HepG2 (cell line): ENCODE results near the gene PRTN3. TPM values are rescaled to one million over a fixed set of nuclear protein-coding genes. Genes with fewer than 3 reads are reported as not detected.

Experiments used
- ATAD3A ChIP-seq: sonication (generic); formaldehyde crosslinking; IDR thresholded peaks from 2 replicates; pipeline ENCODE4 v1.4.0; 2020; ENCODE audit warnings: missing genetic modification reagents
- ATF7 ChIP-seq, 2 experiments: fragments of 450-650 bp in 1 of 2; sonication (generic) in 1 of 2; formaldehyde crosslinking in 1 of 2; IDR thresholded peaks; 2 replicates each; pipeline versions ENCODE4 v1.4.0 to v1.6.1; 2016 to 2020; ENCODE audit warnings: antibody characterized with exemption in 1 of 2, mild to moderate bottlenecking in 1 of 2, missing genetic modification reagents in 1 of 2
- BORCS8-MEF2B ChIP-seq: sonication (generic); formaldehyde crosslinking; IDR thresholded peaks from 2 replicates; pipeline ENCODE4 v1.8.0; 2022; ENCODE audit warnings: mild to moderate bottlenecking, missing genetic modification reagents
- CCAR2 ChIP-seq: fragments of 200-400 bp; formaldehyde crosslinking; optimal IDR thresholded peaks from 2 replicates; pipeline ENCODE3; 2018; ENCODE audit warnings: low read depth, mild to moderate bottlenecking, low read length, moderate library complexity
- HDAC2 ChIP-seq: sonication (generic); formaldehyde crosslinking; IDR thresholded peaks from 2 replicates; pipeline ENCODE4 v1.4.0; 2020; ENCODE audit warnings: missing genetic modification reagents
- HES4 ChIP-seq: sonication (generic); formaldehyde crosslinking; IDR thresholded peaks from 2 replicates; pipeline ENCODE4 v1.9.0; 2021; ENCODE audit warnings: mild to moderate bottlenecking, missing genetic modification reagents, borderline replicate concordance
- IKZF1 ChIP-seq: fragments of 450-650 bp; IDR thresholded peaks from 2 replicates; pipeline ENCODE4 v1.7.1; 2016
- IKZF4 ChIP-seq: sonication (generic); formaldehyde crosslinking; IDR thresholded peaks from 2 replicates; pipeline ENCODE4 v1.5.1; 2020; ENCODE audit warnings: borderline replicate concordance, mild to moderate bottlenecking, low read depth, missing genetic modification reagents; ENCODE audit errors: not compliant biosample characterization
- JUN ChIP-seq: sonication (generic); formaldehyde crosslinking; IDR thresholded peaks from 2 replicates; pipeline ENCODE4 v1.4.0; 2020; ENCODE audit warnings: mild to moderate bottlenecking, missing genetic modification reagents
- KDM4B ChIP-seq: sonication (generic); formaldehyde crosslinking; IDR thresholded peaks from 2 replicates; pipeline ENCODE4 v1.4.0; 2020; ENCODE audit warnings: missing genetic modification reagents
- KMT2B ChIP-seq: IDR thresholded peaks from 2 replicates; pipeline ENCODE4 v1.6.1; 2016; ENCODE audit warnings: missing genetic modification reagents, missing compliant biosample characterization
- NFIB ChIP-seq: sonication (generic); formaldehyde crosslinking; IDR thresholded peaks from 2 replicates; pipeline ENCODE4 v1.9.0; 2021; ENCODE audit warnings: missing genetic modification reagents, mild to moderate bottlenecking, borderline replicate concordance
- NR1H2 ChIP-seq: sonication (generic); formaldehyde crosslinking; IDR thresholded peaks from 2 replicates; pipeline ENCODE4 v1.8.1; 2022; ENCODE audit warnings: low read depth, missing genetic modification reagents, borderline replicate concordance
- SIN3B ChIP-seq: fragments of 150-350 bp; IDR thresholded peaks from 2 replicates; pipeline ENCODE4 v1.6.1; 2014; ENCODE audit warnings: low read length
- ZFX ChIP-seq: sonication (generic); formaldehyde crosslinking; IDR thresholded peaks from 2 replicates; pipeline ENCODE4 v1.4.0; 2020; ENCODE audit warnings: mild to moderate bottlenecking, low read depth, missing genetic modification reagents, moderate library complexity
- ZKSCAN8 ChIP-seq: IDR thresholded peaks from 2 replicates; pipeline ENCODE4 v1.6.1; 2016; ENCODE audit warnings: borderline replicate concordance, missing genetic modification reagents, missing compliant biosample characterization
- ZNF234 ChIP-seq: sonication (generic); formaldehyde crosslinking; conservative IDR thresholded peaks from 2 replicates; pipeline ENCODE4 v1.5.1; 2020; ENCODE audit warnings: mild to moderate bottlenecking, missing genetic modification reagents
- ZNF33B ChIP-seq: sonication (generic); formaldehyde crosslinking; IDR thresholded peaks from 2 replicates; pipeline ENCODE4 v1.5.1; 2020; ENCODE audit warnings: mild to moderate bottlenecking, missing genetic modification reagents
- ZNF430 ChIP-seq: sonication (generic); formaldehyde crosslinking; IDR thresholded peaks from 2 replicates; pipeline ENCODE4 v1.9.0; 2021; ENCODE audit warnings: mild to moderate bottlenecking, missing genetic modification reagents
- polyA plus RNA-seq, 8 experiments: library from polyadenylated mRNA; depleted of rRNA in 3 of 8; stranded (reverse) in 7 of 8; unstranded in 1 of 8; fragments of >200 nt; fragmentation: Illumina TruSeq in 4 of 8; extraction: Trizol in 4 of 8; gene quantifications; 2 replicates each; pipeline versions ENCODE4 v1.2.1 to v1.2.3, GENCODE V29; 2011 to 2016; ENCODE audit warnings: low read depth in 4 of 8, missing spikeins in 1 of 8, mixed read lengths in 1 of 8; ENCODE audit not compliant: insufficient read depth in 1 of 8
- total RNA-seq, 5 experiments: library from RNA; depleted of rRNA; stranded (reverse); fragments of >200 nt; fragmentation: Illumina TruSeq; extraction: Trizol; gene quantifications; 2 replicates each; pipeline ENCODE4 v1.2.3, GENCODE V29; 2016; ENCODE audit warnings: low read depth in 1 of 5
- TF ChIP-seq, protein P1 (sequence below): sonication (generic); formaldehyde crosslinking; IDR thresholded peaks from 2 replicates; pipeline ENCODE4 v1.4.0; 2020; ENCODE audit warnings: mild to moderate bottlenecking, missing genetic modification reagents
- TF ChIP-seq, protein P2 (sequence below): sonication (generic); formaldehyde crosslinking; IDR thresholded peaks from 2 replicates; pipeline ENCODE4 v1.5.0; 2020; ENCODE audit warnings: mild to moderate bottlenecking, missing genetic modification reagents
- TF ChIP-seq, protein P3 (sequence below): sonication (generic); formaldehyde crosslinking; IDR thresholded peaks from 2 replicates; pipeline ENCODE4 v1.5.0; 2020; ENCODE audit warnings: missing genetic modification reagents, mild to moderate bottlenecking, borderline replicate concordance

The PRTN3 gene
- total and polyA plus RNA-seq, 2 of the 13 experiments (the other 11 are each of a cell fraction or from before 2014, with no cell fraction given), result not detected

DNA sequence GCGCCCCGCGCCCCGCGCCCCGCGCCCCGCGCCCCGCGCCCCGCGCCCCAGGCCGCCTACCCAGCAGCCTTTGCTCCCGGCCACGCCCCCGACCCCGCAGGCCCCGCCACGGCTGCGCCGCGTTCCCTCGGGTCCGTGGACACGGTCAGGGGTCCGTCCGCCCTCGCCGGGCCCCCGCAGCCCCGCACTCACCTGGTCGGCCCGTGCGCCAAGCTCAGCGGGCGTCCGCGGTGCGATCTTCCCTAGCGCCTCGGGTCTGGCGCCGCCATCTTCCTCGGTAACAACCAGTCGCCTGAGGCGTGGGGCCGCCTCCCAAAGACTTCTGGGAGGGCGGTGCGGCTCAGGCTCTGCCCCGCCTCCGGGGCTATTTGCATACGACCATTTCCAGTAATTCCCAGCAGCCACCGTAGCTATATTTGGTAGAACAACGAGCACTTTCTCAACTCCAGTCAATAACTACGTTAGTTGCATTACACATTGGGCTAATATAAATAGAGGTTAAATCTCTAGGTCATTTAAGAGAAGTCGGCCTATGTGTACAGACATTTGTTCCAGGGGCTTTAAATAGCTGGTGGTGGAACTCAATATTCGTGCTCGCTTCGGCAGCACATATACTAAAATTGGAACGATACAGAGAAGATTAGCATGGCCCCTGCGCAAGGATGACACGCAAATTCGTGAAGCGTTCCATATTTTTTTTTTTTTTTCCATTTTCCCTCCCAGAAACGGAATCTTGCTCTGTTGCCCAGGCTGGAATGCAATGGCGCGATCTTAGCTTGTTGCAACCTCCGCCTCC, 52.3 kb downstream of the PRTN3 start, which contains the start of the genes MED16 and RNU6-9 (continued):
- TF ChIP-seq, protein P1, sequence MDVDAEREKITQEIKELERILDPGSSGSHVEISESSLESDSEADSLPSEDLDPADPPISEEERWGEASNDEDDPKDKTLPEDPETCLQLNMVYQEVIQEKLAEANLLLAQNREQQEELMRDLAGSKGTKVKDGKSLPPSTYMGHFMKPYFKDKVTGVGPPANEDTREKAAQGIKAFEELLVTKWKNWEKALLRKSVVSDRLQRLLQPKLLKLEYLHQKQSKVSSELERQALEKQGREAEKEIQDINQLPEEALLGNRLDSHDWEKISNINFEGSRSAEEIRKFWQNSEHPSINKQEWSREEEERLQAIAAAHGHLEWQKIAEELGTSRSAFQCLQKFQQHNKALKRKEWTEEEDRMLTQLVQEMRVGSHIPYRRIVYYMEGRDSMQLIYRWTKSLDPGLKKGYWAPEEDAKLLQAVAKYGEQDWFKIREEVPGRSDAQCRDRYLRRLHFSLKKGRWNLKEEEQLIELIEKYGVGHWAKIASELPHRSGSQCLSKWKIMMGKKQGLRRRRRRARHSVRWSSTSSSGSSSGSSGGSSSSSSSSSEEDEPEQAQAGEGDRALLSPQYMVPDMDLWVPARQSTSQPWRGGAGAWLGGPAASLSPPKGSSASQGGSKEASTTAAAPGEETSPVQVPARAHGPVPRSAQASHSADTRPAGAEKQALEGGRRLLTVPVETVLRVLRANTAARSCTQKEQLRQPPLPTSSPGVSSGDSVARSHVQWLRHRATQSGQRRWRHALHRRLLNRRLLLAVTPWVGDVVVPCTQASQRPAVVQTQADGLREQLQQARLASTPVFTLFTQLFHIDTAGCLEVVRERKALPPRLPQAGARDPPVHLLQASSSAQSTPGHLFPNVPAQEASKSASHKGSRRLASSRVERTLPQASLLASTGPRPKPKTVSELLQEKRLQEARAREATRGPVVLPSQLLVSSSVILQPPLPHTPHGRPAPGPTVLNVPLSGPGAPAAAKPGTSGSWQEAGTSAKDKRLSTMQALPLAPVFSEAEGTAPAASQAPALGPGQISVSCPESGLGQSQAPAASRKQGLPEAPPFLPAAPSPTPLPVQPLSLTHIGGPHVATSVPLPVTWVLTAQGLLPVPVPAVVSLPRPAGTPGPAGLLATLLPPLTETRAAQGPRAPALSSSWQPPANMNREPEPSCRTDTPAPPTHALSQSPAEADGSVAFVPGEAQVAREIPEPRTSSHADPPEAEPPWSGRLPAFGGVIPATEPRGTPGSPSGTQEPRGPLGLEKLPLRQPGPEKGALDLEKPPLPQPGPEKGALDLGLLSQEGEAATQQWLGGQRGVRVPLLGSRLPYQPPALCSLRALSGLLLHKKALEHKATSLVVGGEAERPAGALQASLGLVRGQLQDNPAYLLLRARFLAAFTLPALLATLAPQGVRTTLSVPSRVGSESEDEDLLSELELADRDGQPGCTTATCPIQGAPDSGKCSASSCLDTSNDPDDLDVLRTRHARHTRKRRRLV (CRISPR knock-in tag), result peak; percentile 100
- TF ChIP-seq HDAC2 (CRISPR knock-in tag) (peak; percentile 40; the same call in 1 of the 2 replicates), ZNF33B (CRISPR knock-in tag) (no peak), NR1H2 (CRISPR knock-in tag) (no peak), BORCS8-MEF2B (peak; percentile 71; the same call in 1 of the 2 replicates), IKZF1 (no peak), ZNF234 (CRISPR knock-in tag) (no peak), ZKSCAN8 (CRISPR knock-in tag) (no peak), KMT2B (CRISPR knock-in tag) (0 out of 2 replicates have a peak, but pooled peaks have one; percentile 26), ZFX (CRISPR knock-in tag) (peak; percentile 97), ATF7 (IDR thresholded peaks at IDR 0.05) (no peak), ATF7 (CRISPR knock-in tag; IDR thresholded peaks at IDR 0.05) (no peak), KDM4B (CRISPR knock-in tag) (no peak), ATAD3A (CRISPR knock-in tag) (no peak), HES4 (CRISPR knock-in tag) (peak; percentile 68; the same call in 1 of the 2 replicates), IKZF4 (CRISPR knock-in tag) (no peak), SIN3B (no peak), JUN (CRISPR knock-in tag) (no peak), ZNF430 (CRISPR knock-in tag) (peak; percentile 63; the same call in 1 of the 2 replicates), NFIB (CRISPR knock-in tag) (no peak), CCAR2 (no peak)
- TF ChIP-seq, protein P2, sequence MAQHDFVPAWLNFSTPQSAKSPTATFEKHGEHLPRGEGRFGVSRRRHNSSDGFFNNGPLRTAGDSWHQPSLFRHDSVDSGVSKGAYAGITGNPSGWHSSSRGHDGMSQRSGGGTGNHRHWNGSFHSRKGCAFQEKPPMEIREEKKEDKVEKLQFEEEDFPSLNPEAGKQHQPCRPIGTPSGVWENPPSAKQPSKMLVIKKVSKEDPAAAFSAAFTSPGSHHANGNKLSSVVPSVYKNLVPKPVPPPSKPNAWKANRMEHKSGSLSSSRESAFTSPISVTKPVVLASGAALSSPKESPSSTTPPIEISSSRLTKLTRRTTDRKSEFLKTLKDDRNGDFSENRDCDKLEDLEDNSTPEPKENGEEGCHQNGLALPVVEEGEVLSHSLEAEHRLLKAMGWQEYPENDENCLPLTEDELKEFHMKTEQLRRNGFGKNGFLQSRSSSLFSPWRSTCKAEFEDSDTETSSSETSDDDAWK (CRISPR knock-in tag), result no peak
- TF ChIP-seq, protein P3, sequence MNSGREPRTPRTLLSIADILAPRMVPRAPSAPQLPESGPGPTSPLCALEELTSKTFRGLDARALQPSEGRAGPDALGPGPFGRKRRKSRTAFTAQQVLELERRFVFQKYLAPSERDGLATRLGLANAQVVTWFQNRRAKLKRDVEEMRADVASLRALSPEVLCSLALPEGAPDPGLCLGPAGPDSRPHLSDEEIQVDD, result no peak
